KOPT-K1 (cell line): Measurements from ENCODE around the gene FRAS1.

Source experiments
- H3K27ac ChIP-seq: fragments of 200-600 bp; sonication (generic); 2 replicates; pipeline ENCODE4 v1.5.1; 2016; ENCODE audit warnings: antibody characterized with exemption, mild to moderate bottlenecking, low read depth, low read length; ENCODE audit not compliant: poor library complexity, severe bottlenecking
- H3K36me3 ChIP-seq: fragments of 200-600 bp; sonication (generic); 2 replicates; pipeline ENCODE4 v1.5.1; 2017; ENCODE audit warnings: antibody characterized with exemption, mild to moderate bottlenecking, low read length, moderate library complexity; ENCODE audit not compliant: insufficient read depth
- H3K9me3 ChIP-seq: fragments of 200-600 bp; sonication (generic); 2 replicates; pipeline ENCODE4 v1.5.1; 2017; ENCODE audit warnings: antibody characterized with exemption, low read length, mild to moderate bottlenecking; ENCODE audit not compliant: insufficient read depth, poor library complexity, severe bottlenecking

The FRAS1 gene

GRCh38 chr4:78592088-78592783 is 535.1 kb downstream of the FRAS1 start:
- Histone ChIP-seq H3K36me3 (no peaks in the 10 kb centered on the region), H3K9me3 (no peaks in the 10 kb centered on the region), H3K27ac (no peak overlapping the region)
